Skeletal muscle tissue (tissue), 4 donors: Measurements from ENCODE around the gene ENSA. TPM values are rescaled to one million over a fixed set of nuclear protein-coding genes. Genes with fewer than 3 reads are reported as not detected.
A peak's percentile ranks its signal among the peaks of the same experiment; 100 is the strongest.
"Not testable (repeated sequence)": the region's sequence is repeated elsewhere in the genome, so short reads cannot be mapped to it uniquely, and the experiment has no call there.

Source experiments
- H3K27ac ChIP-seq: one replicate; pipeline ENCODE4 v1.7.0; 2013; ENCODE audit warnings: mild to moderate bottlenecking, low read depth, low read length, inconsistent platforms
- H3K27me3 ChIP-seq, 3 donors: one replicate each; pipeline ENCODE4 v1.7.0; 2013; ENCODE audit warnings: low read length in 3 of 3; ENCODE audit not compliant: control insufficient read depth in 3 of 3, insufficient read depth in 3 of 3
- H3K36me3 ChIP-seq, 3 donors: one replicate each; pipeline ENCODE4 v1.7.0; 2013; ENCODE audit warnings: low read length in 3 of 3; ENCODE audit not compliant: control insufficient read depth in 3 of 3, insufficient read depth in 3 of 3
- H3K4me1 ChIP-seq, 3 donors: one replicate each; pipeline ENCODE4 v1.7.0; 2013; ENCODE audit warnings: low read length in 3 of 3, mild to moderate bottlenecking in 3 of 3; ENCODE audit not compliant: control insufficient read depth in 3 of 3, insufficient read depth in 3 of 3
- H3K4me3 ChIP-seq, 3 donors: one replicate each; pipeline ENCODE4 v1.7.0; 2013; ENCODE audit warnings: low read length in 3 of 3
- H3K9ac ChIP-seq, 3 donors: one replicate each; pipeline ENCODE4 v1.7.0; 2013; ENCODE audit warnings: low read length in 3 of 3, mild to moderate bottlenecking in 3 of 3, moderate library complexity in 2 of 3, low read depth in 1 of 3
- H3K9me3 ChIP-seq, 3 donors: one replicate each; pipeline ENCODE4 v1.7.0; 2013; ENCODE audit warnings: low read length in 3 of 3; ENCODE audit not compliant: control insufficient read depth in 3 of 3
- total RNA-seq: library from RNA; depleted of rRNA; stranded (reverse); fragments of >200 nt; gene quantifications from one replicate; pipeline ENCODE4 v1.2.3, GENCODE V29; 2014
- donor health status: Osteomylitis.

The ENSA gene
- total RNA-seq, 1 donor from 2014 or later, result 63.7 TPM

GRCh38 chr1:150649441-150650075, 20.1 kb upstream of the ENSA start:
- Histone ChIP-seq H3K9ac (no peak overlapping the region), H3K27me3 (no peaks in the 10 kb centered on the region), H3K36me3 (peaks cover 19 to 33% (median 30%) of the 10 kb centered on the region in 3 donors), H3K4me3 (no peak overlapping the region), H3K27ac (no peak overlapping the region), H3K9me3 (no peaks in the 10 kb centered on the region), H3K4me1 (no peaks in the 10 kb centered on the region)

DNA sequence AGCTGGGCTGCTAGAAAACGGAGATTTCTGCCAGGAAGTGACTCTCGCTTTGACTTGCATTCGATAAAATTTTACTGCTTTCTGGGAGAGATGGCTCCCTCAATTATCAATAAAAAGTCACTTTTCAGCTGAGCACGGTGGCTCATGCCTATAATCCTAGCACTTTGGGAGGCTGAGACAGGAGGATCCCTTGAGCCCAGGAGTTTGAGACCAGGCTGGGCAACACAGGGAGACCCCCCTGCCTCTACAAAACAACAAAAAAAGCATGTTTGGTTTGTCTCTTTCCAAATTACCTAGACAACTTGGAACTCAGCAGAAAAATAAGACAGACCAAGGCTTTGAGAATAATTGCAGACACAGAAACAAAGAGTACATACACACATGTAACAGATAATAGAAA, 12.9 kb upstream of the ENSA start:
- H3K9ac ChIP-seq, result no peak overlapping the region
- H3K9me3 ChIP-seq, result no peaks in the 10 kb centered on the region
- no peaks in the 10 kb centered on the region for H3K27me3 ChIP-seq
- no peak overlapping the region for H3K27ac ChIP-seq
- no peaks in the 10 kb centered on the region for H3K4me1 ChIP-seq
- peaks cover 2 to 12% (median 6%) of the 10 kb centered on the region in 3 donors for H3K36me3 ChIP-seq
- H3K4me3 ChIP-seq, result no peak overlapping the region

- not testable (repeated sequence) for H3K4me3 ChIP-seq, H3K4me1 ChIP-seq, H3K9ac ChIP-seq, H3K36me3 ChIP-seq, H3K27me3 ChIP-seq, H3K27ac ChIP-seq, H3K9me3 ChIP-seq
Observed at GRCh38 chr1:150641126-150641815, 11.9 kb upstream of the ENSA start.

DNA sequence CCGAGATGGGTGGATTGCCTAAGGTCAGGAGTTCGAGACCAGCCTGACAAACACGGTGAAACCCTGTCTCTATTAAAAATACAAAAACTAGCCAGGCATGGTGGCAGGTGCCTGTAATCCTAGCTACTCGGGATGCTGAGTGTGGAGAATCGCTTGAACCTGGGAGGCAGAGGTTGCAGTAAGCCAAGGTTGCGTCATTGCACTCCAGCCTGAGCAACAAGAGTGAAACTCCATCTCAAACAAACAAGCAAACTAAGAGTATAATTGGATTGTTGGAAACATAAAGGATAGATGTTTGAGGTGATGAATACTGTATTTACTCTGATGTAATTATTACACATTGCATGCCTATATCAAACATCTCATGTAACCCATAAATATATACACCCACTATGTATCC, 9.0 kb upstream of the ENSA start:
- H3K27me3 ChIP-seq, H3K27ac ChIP-seq, H3K4me1 ChIP-seq: not testable (repeated sequence)

GRCh38 chr1:150634839-150635622, 5.6 kb upstream of the ENSA start:
- not testable (repeated sequence) for H3K36me3 ChIP-seq, H3K27ac ChIP-seq, H3K4me3 ChIP-seq, H3K27me3 ChIP-seq, H3K9ac ChIP-seq, H3K9me3 ChIP-seq
- peaks cover 0 to 12% (median 10%) of the 10 kb centered on the region in 3 donors for H3K4me1 ChIP-seq

More for the DNA sequence above, 9.0 kb upstream of the ENSA start:
- H3K9ac ChIP-seq, H3K36me3 ChIP-seq, H3K4me3 ChIP-seq, H3K9me3 ChIP-seq: not testable (repeated sequence)

- Histone ChIP-seq H3K27ac (peak overlapping the region; percentile 94), H3K9me3 (no peaks in the 10 kb centered on the region), H3K4me1 (peaks cover 14 to 28% (median 19%) of the 10 kb centered on the region in 3 donors), H3K4me3 (peak overlapping the region; percentile 86 to 96 (median 92)), H3K36me3 (peaks cover 23 to 38% (median 35%) of the 10 kb centered on the region in 3 donors), H3K9ac (peak overlapping the region; percentile 88 to 95 (median 93)), H3K27me3 (no peaks in the 10 kb centered on the region)
Observed at GRCh38 chr1:150628766-150629114, 672 bp downstream of the ENSA start.

DNA sequence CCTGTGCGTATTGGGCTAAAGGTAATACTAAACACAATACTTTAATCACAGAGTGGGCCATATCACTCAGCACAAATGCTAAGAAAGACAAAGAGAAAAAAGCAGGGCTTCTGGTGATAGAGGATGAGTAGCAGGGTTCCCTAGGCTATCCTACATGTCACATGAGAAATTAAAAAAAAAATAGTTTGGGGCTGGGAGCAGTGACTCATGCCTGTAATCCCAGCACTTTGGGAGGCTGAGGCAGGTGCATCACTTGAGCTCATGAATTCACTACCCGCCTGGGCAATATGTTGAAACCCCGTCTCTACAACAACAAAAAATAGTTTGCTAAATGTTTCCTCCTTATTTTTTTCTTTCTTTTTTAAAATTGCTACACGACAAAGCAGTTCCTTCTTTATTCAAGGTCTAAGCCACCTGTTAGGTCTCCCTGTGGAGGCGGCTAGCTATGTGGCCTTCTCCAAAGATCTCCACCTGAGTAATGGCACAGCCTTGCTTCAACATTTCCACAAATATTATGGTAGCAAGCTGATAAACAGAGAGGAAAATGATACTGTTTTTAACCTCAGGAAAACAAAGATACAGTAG, 1.5 kb downstream of the ENSA start:
- Histone ChIP-seq H3K27ac (peak overlapping the region; percentile 94), H3K36me3 (peaks cover 25 to 45% (median 37%) of the 10 kb centered on the region in 3 donors), H3K4me1 (peaks cover 16 to 33% (median 19%) of the 10 kb centered on the region in 3 donors), H3K9ac (peak overlapping the region in 2 of 3 donors; percentile 88 to 93), H3K27me3 (no peaks in the 10 kb centered on the region), H3K9me3 (no peaks in the 10 kb centered on the region), H3K4me3 (peak overlapping the region; percentile 15 to 96 (median 86))

DNA sequence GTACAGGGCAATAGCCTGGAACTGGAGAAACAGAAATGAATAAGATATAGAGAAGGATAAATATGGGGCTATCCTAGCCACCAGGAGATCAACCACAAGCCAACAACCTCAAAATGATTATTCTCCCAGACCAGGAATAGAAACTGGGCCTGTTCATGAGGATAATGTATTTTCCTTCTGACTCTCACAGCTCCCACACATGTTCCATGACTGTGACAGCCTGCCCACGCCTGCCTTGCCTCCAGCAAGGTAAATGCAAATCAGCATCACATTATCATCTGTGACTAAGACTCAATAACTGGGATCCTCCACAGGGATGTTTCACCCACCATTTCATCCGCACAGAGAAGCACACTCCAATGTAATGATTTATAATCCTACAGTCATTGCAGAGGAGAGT, 3.3 kb downstream of the ENSA start:
- peaks cover 31 to 45% (median 31%) of the 10 kb centered on the region in 3 donors for H3K4me1 ChIP-seq

GRCh38 chr1:150624546-150624945, 4.9 kb downstream of the ENSA start:
- Histone ChIP-seq H3K4me1 (peaks cover 36 to 51% (median 42%) of the 10 kb centered on the region in 3 donors), H3K36me3 (peaks cover 29 to 48% (median 41%) of the 10 kb centered on the region in 3 donors)
- not testable (repeated sequence) for H3K27me3 ChIP-seq, H3K9me3 ChIP-seq, H3K27ac ChIP-seq, H3K4me3 ChIP-seq, H3K9ac ChIP-seq

More for the DNA sequence above, 3.3 kb downstream of the ENSA start:
- H3K36me3 ChIP-seq, result peaks cover 29 to 48% (median 41%) of the 10 kb centered on the region in 3 donors
- H3K9ac ChIP-seq, result peak overlapping the region in 1 of 3 donors; percentile 51
- no peaks in the 10 kb centered on the region for H3K9me3 ChIP-seq
- no peak overlapping the region for H3K27ac ChIP-seq
- H3K27me3 ChIP-seq, result no peaks in the 10 kb centered on the region
- no peak overlapping the region for H3K4me3 ChIP-seq
